ENCODE data around the gene HYKK.
"Not testable (repeated sequence)": the region's sequence is repeated elsewhere in the genome, so short reads cannot be mapped to it uniquely, and the experiment has no call there.

HYKK gene

DNA sequence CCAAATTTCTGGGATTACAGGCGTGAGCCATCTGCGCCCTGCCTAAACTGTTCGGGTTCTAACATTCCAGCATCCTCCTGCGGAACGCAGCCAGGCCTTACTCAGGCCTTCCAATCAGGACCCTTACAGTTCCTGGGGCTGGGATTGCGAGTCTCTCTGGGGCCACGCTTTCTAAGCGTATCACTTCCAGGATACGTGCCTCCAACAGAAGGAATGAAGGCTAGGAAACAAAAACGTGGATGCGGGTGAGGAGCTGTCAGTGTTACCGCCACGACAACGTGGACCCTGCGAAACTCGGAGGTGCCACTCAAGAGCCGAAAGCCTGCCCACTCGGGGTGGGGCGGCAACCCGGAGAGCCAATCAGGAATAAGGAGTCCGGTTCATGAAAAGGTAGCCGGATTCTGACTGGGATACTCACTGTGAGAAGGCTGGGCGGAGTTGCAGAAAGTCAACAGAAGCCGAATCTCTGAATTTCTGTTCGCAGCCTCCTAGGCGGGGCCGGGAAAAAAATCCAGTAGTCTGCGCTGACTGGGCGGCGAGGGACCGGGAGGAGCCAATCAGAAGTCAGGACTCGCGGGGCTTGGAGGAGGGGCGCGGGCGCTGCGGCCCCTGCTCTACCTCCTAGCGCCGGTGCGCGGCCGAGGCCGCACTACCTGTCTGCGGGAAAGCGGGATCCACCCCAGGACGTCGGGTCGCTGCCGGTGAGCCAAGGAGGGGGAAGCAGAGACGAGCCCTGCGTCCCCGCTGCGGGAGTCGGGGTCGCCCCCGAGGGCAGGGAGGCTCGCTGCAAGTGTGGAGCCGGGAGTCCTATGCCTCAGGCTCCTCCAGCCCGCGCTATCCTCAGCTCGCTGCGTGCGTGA is at the start of gene HYKK:
Gene HYKK (plus strand): TSS at position 607 of the 860 bp plus-strand sequence. CDS start 5,512 bp downstream, outside the sequence.
- DNase-seq = peak; percentile 87

GRCh38 chr15:78460737-78461136 is 46.6 kb upstream of the HYKK start:
- no peak for DNase-seq

GRCh38 chr15:78461171-78461888 is 46.0 kb upstream of the HYKK start:
- DNase-seq = no peak

DNA sequence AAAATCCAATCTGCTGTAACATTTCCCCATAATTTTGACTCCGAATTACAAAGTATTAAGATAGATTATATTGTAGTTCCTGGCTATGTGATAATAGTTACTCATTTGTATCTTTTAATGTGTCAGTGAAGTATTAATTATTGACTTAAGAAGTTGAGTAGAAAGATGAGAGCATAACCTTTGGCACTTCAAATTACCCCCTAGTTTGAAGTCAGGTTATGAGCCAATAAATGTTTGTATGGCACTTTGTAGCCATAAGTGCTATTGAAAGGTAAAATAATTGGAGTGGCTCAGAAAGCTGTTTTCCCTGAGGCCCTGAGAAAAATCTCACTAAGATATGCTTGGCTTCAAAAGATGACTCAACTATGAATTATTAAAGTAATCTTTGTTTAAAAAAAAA is 38.3 kb upstream of the HYKK start:
- DNase-seq = no peak

DNA sequence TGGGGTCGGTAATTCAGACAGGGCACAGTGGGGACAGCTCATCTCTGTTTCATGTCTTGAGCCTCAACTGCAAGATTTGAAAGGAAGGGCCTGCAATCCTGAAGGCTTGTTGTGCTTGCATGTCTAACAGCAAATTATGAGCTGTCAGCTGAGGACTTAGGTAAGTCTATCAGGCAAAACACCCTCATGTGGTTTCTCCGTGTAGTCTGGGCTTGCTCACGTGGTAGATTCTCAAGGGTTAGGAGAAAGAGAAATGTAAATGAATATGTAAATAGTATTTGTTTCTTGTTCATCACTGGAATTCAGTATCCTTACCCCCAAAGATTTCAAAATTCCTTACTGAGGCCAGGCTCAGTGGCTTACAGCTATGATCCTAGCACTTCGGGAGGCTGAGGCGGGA is 30.1 kb upstream of the HYKK start:
- no peak for DNase-seq

DNA sequence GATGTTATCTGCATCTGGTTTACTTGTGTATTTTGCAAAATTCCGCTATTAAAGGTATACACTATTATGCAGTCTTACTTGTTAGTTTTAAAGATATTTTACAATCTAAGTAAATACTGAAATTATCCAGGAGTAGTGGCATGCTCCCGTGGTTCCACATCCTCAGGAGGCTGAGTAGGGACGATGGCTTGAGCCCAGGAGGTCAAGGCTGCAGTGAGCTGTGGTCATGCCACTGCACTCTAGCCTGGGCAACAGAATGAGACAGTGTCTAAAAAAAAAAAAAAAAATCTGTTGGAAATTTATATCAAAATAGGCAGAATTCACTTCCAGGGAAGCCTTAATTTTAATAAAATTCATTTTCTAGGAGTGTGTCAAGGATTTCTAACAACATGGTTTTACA is 27.7 kb upstream of the HYKK start:
- DNase-seq = no peak

- DNase-seq = no peak
These were observed 25.5 kb upstream of the HYKK start for GRCh38 chr15:78481917-78482316.

DNA sequence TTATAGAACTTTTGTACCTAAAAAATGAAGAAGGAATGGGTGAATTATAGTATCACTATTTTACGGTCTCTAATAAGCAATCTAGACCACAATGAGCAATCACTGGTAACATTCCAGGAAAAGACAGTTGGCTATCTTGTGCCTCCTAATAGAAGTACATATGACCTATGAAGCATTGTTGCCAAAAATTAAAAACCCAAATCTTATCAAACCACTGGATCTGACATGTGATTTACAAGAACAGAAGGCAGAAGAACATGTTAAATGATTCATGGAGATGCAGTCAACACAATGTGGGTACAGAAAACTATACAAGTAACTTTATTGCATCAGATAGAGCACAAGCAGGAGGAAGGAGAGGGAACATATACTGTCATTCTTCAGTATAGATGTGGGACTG is 14.5 kb upstream of the HYKK start:
- no peak for DNase-seq

DNA sequence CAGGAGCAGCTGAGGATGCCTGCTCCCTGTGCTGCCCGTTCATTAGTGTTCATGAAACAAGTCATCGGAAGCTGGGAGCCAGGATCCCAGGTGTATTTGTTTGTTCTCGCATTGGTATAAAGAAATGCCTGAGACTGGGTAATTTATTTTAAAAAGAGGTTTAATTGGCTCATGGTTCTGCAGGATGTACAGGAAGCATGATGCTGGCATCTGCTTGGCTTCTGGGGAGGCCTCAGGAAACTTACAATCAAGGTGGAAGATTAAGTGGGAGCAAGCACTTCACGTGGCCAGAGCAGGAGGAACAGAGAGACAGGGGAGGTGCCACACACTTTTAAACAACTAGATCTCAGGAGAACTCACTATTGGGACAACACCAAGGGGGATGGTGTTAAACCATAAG is 5.5 kb upstream of the HYKK start:
- no peak for DNase-seq

DNA sequence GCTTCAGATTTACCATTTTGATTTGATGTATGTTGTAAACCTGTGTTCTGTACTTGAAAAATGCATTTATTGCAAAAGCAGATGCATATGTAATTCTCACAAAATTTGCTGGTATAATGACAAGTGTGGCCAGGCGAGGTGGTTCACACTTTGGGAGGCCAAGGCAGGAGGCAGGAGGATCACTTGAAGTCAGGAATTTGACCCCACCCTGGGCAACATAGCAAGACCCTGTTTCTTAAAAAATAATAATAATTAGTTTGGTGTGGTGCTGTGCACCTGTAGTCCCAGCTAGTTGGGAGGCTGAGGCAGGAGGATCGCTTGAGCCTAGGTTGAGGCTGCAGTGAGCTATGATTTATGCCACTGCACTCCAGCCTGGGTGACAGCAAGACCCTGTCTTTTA is 4.7 kb upstream of the HYKK start:
- no peak for DNase-seq

DNA sequence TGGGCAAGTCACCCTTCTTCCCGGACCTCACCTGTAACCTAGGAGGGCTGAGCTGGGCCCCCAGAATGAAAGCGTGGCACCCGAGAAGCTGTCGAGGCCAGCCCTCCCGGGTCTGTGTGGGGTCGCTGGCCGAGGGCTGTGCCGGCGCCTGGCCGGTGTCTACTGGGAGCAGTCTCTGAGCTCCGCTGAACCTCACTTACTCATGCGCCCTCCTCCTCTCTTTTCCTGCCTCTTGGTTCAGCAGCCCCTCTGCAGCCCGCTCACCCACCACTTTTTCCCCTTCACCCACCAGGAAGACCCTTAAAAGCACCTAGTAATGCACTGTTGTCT is 419 bp downstream of the HYKK start:
- DNase-seq = no peak

DNA sequence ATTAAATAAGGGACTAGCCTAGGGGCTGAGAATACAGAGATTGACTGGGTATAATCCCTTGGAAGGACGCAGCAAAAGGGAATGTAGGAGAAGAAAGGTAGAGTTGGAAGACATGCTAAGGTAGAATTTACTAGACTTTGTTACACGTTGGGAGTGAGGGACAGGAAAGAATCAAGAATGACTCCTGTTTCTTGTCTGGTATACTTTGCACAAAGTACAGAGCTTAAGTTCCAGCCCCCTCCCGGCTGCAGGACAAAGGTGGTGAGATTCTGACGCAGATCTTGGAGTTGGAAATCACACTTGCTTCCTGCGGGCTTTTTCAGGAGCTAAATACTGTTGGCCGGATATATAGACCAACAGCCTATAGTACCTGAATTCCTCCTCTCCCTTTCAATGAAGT is 895 bp downstream of the HYKK start:
- no peak for DNase-seq

DNA sequence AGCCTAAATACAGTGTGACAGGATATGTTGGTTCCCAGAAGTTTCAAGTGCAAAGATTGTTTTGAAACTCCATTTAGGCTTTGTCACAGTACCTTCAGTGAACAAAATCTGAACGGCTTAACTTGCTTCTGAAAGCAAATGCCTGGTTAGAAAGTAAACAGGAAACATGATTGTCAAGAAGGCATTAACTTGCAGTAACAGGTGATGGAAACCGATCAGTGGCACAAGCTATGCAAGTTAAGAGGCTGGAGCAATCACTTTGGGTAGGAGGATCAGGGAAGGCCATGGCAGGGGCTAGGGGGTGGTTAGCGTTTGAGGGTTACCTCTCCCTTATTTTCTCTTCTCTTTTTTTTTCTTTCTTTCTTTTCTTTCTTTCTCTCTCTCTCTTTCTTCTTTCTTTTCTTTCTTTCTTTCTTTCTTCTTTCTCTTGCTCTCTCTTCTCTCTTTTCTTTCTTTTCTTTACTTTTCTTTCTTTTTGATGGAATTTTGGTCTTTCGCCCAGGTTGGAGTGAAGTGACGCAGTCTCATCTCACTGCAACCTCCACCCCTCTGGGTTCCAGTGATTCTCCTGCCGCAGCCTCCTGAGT is 2.4 kb downstream of the HYKK start:
- DNase-seq = peak; percentile 2

- DNase-seq = not testable (repeated sequence)
These were observed 12.7 kb downstream of the HYKK start for GRCh38 chr15:78520035-78520434.

GRCh38 chr15:78524230-78524629 is 16.9 kb downstream of the HYKK start:
- no peak for DNase-seq

- DNase-seq = no peak
These were observed 19.9 kb downstream of the HYKK start for GRCh38 chr15:78527325-78527724.

GRCh38 chr15:78533331-78533730 is 26.0 kb downstream of the HYKK start:
- DNase-seq = no peak

- DNase-seq = no peak
These were observed 28.8 kb downstream of the HYKK start for GRCh38 chr15:78536134-78536533.

DNA sequence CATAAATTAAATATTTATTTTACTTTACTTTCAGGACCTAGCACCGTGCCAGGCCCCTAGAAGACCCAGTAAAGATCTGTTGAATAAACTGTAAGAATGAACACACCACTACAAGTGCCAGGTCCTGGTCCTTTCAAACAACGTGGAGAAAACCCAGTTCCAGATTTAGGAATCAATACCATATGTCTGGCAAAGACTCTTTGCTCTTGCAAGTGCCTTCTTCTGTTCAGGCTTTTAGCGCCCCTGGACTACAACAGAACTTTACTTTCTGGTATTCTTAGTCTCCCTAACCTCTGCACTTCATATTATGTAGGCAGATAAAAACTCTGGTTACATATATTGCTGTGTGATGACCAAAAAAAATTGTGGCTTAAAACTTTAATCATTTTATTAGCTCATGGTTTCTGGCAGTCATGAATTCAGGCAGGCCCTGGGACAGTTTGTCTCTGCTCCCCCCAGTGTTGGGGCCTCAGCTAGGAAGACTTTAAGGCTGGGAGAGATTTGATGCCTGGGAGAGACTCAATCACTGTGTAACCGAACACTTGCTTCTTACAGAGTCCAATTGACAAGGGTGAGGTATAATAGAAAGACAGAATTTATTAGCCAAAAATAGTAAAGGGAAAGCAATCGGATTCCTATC is 30.0 kb downstream of the HYKK start:
- DNase-seq = no peak

- no peak for DNase-seq
These were observed 31.0 kb downstream of the HYKK start for GRCh38 chr15:78538358-78538757.

DNA sequence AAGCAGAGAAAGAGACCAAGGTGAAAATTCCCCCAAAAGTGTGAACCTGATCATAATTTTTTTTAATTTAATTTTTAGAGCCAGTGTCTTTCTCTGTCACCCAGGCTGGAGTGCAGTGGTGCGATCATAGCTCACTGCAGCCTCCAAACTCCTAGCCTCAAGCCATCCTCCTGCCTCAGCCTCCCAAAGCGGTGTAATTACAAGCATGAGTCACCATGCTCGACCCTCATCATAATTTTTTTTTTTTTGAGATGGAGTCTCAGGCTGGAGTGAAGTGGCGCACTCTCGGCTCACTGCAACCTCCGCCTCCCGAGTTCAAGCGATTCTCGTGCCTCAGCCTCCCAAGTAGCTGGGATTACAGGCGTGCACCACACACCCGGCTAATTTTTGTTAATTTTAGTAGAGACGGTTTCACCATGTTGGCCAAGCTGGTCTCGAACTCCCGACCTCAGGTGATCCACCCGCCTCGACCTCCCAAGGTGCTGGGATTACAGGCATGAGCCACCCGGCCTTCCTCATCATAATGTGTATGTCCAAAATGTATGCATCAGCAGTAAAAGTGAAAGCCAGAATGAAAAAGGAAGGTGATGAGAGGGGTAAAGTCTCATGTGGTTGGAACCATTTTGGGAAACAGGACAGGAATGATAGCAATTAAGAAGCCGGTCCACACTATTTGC is 32.2 kb downstream of the HYKK start:
- DNase-seq = not testable (repeated sequence)

DNA sequence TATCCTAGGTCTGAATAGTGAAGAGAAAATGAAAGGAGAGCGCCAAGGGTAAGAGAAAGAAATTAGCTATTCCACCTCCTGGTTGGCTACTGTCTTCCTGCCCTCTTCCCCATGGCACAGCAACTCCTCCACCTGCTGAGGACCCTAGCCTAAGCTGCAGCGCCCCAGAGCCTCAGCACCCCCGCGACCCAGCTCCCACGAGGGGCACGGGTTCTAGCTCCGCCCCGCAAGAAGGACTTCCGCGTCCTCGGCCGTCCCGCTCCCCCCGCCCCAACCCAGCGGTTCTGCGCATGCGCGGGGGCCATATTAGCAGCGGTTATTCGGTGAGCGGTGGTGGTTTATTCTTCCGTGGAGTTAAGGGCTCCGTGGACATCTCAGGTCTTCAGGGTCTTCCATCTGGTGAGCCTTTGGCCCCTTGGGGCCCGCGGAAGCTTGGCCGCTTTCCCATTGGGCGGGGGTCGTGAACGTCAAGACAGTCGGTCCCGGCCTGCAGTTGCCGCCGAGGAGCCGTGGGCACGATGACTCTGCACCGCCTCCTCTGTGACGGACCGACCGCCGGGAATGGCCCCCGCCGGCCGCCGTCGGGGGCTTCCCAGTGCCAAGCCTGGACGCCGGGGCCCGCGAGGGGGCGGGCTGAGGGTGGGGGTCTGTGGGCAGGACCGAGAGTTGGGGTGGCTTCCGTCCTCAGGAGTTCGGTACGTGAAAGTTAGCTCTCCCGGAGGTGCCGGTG is 32.9 kb downstream of the HYKK start, which contains the start of gene PSMA4:
Gene PSMA4 (plus strand): TSS at position 304 of the 730 bp plus-strand sequence. CDS start 1,484 bp downstream, outside the sequence.
- DNase-seq = peak; percentile 49

Data from DMS153 (cell line).